HTR-8/SVneo (cell line): ENCODE measurements around the gene CYP19A1.

Experiments
- DNase-seq: peaks from one replicate; pipeline ENCODE4 v3.0.0; 2011; ENCODE audit warnings: low spot score, mixed read lengths; ENCODE audit not compliant: insufficient read length
- FAIRE-seq: peaks from 2 replicates; lab custom pipeline; 2011; peaks lifted over from hg19 to GRCh38; lab: Jason Lieb, UNC

Gene CYP19A1

GRCh38 chr15:51227940-51228732, 110.3 kb downstream of the CYP19A1 start:
- FAIRE-seq (no peak), DNase-seq (peak; percentile 43)

GRCh38 chr15:51226576-51227210, 111.7 kb downstream of the CYP19A1 start:
- DNase-seq = no peak
- FAIRE-seq = no peak

GRCh38 chr15:51224428-51224827, 114.0 kb downstream of the CYP19A1 start:
- DNase-seq = no peak
- FAIRE-seq = no peak

GRCh38 chr15:51223771-51224229, 114.6 kb downstream of the CYP19A1 start:
- DNase-seq (no peak), FAIRE-seq (no peak)

GRCh38 chr15:51218299-51218938, 120.0 kb downstream of the CYP19A1 start:
- FAIRE-seq (no peak), DNase-seq (no peak)

GRCh38 chr15:51212909-51213308, 125.5 kb downstream of the CYP19A1 start:
- FAIRE-seq (no peak), DNase-seq (no peak)

GRCh38 chr15:51212239-51212638, 126.2 kb downstream of the CYP19A1 start:
- FAIRE-seq = no peak
- DNase-seq = no peak

- DNase-seq (no peak), FAIRE-seq (no peak)
Measured at GRCh38 chr15:51205050-51205975, 133.1 kb downstream of the CYP19A1 start.

- DNase-seq (no peak), FAIRE-seq (no peak)
Measured at GRCh38 chr15:51203797-51204196, 134.6 kb downstream of the CYP19A1 start.

GRCh38 chr15:51202783-51203182, 135.6 kb downstream of the CYP19A1 start:
- FAIRE-seq (no peak), DNase-seq (no peak)

GRCh38 chr15:51201581-51201980, 136.8 kb downstream of the CYP19A1 start:
- DNase-seq (no peak), FAIRE-seq (no peak)

- FAIRE-seq (no peak), DNase-seq (no peak)
Measured at GRCh38 chr15:51200792-51201191, 137.6 kb downstream of the CYP19A1 start.

GRCh38 chr15:51199541-51199940, 138.9 kb downstream of the CYP19A1 start:
- DNase-seq = no peak
- no peak for FAIRE-seq

GRCh38 chr15:51198701-51199232, 139.6 kb downstream of the CYP19A1 start:
- FAIRE-seq = no peak

GRCh38 chr15:51195459-51195858, 142.9 kb downstream of the CYP19A1 start:
- DNase-seq (no peak), FAIRE-seq (no peak)

More at GRCh38 chr15:51198701-51199232, 139.6 kb downstream of the CYP19A1 start:
- DNase-seq = no peak

GRCh38 chr15:51193979-51194378, 144.4 kb downstream of the CYP19A1 start:
- FAIRE-seq = no peak
- no peak for DNase-seq

- DNase-seq = no peak
- no peak for FAIRE-seq
Measured at GRCh38 chr15:51193526-51193925, 144.9 kb downstream of the CYP19A1 start.

- DNase-seq = peak; percentile 62
- FAIRE-seq = no peak
Measured at GRCh38 chr15:51192521-51193280, 145.7 kb downstream of the CYP19A1 start.

- FAIRE-seq = no peak
- DNase-seq = no peak
Measured at GRCh38 chr15:51191766-51192165, 146.6 kb downstream of the CYP19A1 start.
